ENCODE measurements around the gene CFAP74.

CFAP74 gene

DNA sequence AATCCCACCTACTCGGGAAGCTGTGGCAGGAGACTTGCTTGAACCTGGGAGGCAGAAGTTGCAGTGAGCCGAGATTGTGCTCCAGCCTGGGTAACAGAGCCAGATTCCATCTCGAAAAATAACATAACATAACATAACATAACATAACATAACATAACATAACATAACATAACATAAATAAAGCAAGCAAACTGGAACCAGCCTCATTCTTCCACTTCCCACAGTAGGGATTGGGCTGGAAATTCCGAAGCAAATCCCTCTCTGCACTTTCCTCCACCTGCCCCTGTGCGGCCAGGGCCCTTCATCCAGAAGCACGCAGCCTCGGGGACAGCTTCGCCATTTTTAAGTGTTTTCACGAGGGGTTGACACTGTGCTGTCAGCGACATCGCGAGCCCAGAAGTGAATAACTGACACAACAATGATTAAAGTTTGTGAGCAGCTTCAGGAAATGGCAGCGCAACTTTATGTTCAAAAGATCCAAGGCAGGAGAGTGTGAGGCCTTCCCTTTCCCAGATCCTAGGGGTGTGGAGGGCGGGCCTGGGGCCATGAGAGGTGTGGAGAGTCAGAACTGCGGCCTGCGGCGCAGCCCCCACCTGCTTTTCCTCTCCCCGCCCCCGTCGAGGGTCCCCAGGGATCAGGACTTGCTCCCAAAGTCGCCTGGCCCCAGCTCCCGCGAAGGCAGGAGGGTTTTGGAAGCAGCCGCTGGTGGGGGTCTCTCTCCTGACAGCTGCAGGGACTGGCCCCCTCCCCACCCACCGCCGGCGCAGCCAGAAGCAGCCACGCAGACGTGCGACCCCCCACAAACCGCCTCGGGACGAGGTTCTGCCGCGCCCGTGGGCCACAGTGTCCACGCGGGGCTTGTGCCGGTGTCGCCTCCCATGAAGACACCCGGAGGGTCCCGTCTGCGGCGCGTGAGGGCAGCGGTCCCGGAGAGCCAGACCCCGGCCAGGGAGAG, 14.9 kb upstream of the CFAP74 start:
- DNase-seq (ENCODE audit: low spot score), result no peak

DNA sequence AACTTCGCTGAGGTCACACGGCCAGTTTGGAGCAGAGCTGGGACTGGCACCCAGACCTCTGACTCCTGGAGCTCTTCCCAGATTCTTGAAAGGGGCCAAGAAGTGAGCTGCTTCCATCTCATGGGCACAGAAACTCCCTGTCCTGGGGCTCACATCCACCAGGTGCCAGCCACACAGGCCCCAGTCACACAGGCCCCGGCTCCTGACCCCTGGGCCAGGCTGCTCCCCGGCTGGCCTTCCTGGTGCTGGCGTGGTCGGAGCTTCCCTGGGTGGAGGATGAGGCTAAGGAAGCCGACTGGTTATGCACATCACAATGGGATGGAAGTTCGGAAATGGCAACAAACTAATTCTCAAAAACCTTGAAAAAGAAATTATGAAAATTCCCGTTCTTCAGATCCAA, 12.5 kb upstream of the CFAP74 start:
- DNase-seq (ENCODE audit: low spot score), result no peak

DNA sequence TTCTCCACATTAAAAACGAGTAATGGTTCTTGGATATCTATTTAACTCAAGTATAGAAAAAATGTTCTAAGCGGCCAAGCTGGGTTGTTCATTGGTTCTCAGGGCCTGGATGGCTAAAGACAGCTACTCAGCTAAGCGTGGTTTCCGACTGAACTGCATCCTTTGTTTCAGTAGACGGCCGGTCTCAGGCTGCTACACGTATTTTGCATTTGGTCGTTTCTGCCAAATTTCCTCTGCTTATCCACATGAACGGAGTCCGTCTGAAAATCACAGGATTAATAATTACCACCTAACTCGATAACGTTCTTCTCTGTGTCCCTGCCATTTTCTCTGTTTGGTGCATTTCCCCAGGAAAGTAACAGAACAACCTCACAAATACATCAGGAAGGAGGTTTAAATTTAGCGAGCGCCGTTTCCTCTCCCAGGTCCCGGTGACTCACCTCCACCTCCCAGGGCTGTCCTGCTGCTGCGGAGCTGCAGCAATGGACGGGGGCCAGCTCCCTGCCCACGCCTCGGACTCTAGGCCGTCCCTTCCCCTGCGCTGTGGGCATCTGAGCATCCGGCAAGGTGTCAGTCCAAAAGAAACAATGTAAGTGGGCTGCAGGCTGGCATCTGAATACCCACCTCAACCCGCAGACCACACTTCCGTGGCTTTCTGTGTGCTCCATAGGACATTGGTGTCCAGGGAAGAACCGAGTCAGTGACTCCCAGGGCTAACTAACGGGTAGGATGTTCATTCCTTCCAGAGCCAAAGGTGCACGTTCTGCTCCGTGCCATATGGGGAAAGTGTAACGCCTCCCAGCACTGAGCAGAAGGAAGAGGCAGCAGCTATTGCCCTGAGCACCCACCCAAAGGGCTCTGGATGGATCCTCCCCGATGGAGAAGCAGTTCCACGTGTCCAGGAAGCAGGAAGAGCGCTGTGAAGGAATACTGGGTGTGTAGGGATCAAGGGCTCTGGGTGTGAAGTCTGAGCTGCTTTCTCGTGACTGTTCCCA, 11.5 kb upstream of the CFAP74 start:
- no peak for DNase-seq (ENCODE audit: low spot score)

DNA sequence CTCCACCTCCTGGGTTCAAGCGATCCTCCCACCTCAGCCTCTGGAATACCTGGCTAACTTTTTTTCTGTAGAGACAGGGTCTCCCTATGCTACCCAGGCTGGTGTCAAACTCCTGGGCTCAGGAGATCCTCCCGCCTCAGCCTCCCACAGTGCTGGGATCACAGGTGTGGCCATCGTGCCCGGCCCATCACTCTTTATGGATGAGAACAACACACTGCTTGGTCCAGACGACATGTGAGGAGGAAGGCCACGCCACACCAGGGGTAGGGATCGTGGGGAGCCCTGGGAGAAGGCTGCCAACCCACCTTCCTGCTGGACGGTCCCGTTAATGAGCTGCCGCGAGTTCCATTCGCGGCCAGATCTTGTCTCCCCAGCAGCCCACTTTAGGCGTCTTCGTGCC, 10.6 kb upstream of the CFAP74 start:
- DNase-seq (ENCODE audit: low spot score), result no peak

DNA sequence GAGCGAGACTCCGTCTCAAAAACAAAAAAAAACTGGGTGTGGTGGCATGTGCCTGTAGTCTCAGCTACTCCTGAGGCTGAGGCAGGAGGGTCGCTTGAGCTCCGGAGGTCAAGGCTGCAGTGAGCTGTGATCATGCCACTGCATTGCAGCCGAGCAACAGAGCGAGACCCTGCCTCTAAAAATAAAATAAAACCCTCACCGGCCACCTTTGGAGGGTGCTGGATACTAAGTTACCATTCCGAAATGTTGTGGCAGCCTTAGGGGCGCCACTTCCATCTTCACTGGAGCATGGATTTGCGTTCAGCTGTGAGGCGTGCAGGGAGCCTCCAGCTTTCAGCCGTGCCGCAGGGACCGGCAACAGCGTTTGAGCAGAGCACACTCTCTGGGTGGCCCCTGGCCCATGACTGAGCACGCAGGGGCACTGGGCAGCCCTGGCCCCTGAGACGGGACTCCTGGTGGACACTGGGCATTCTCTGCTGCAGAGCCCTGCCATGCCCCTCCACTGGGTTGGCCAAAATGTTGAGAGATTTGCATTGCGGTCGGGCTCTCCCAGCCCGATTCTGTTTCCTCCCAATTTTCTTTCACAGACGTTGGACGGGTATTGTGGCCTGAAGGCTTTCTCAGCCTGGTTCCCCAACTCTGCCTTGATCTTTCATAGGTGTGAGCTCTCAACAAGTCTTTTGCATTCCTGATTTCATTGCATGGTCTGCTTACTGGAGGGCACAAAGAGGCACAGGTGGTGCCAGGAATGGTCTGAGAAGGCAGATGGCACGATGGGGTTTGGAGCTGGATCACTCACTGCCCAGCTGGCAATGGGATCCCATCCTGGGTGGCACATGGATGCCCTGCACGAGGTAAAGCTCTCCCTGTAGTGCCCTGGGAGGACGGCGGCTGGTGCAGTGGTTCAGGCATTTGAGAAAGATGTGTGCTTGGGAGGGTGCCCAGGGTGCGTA, 5.8 kb upstream of the CFAP74 start:
- no peak for DNase-seq (ENCODE audit: low spot score)

DNA sequence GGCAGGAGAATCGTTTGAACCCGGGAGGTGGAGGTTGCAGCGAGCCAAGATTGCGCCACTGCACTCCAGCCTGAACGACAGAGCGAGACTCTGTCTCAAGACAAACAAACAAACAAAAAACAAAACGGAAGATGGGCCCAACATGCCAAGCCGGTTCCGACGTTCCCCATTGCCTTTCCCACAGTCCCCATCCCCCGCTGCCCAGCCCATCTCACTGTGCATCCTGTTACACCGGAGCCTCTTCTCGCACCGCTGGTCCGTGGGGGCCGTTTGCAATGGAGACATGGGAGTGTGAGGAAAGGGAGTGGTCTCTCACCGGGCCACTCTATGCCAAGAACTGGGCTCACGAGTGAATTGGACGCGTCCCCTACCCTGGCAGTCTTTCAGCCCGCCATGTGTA, 1.3 kb upstream of the CFAP74 start:
- no peak for DNase-seq (ENCODE audit: low spot score)

DNA sequence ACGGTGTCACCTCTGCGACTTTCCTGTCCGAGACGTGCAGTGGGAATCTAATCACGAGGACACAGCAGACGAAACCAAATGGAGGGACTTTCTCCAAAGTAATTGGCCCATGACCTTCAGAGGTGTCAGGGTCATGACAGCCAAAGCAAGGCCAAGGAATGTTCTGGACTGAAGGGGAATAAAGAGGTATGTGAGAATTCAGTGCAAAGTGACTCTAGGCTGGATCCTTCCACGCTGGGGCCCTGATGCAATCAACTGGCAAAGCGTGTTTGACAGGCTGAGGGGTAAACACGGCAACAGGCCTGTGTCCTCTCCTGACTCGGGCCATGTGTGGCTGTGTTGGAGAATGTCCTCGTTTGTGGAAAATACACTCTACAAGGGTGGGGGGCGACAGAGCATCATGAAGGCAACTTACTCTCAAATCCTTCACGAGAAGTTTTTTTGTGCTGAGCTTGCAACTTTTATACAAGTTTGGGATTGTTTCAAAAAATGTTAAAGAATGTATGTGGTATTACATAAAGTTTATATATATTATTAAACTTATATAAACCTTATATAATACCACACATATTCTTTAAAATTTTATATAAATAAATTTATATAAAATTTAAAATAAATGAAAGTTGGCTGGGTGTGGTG, 1.7 kb downstream of the CFAP74 start:
- DNase-seq (ENCODE audit: low spot score), result no peak

DNA sequence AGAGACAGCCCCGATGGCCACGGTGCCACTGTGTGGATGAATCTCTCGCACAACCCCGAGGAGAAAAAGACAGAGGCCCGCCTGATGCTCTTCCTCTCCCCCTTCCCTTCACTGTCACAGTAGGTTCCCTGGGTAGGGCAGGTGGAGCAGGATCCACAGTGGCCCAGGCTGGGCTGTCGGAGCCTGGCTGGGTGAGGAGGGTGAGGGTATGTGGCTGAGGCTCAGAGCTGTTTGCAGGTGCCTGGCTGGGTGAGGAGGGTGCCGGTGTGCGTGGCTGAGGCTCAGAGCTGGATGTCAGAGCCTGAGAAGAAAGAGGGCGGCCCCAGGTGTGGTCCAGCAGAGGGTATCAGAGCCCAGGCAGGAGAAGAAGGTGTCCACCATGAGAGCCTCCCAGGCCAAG, 2.7 kb downstream of the CFAP74 start:
- no peak for DNase-seq (ENCODE audit: low spot score)

DNA sequence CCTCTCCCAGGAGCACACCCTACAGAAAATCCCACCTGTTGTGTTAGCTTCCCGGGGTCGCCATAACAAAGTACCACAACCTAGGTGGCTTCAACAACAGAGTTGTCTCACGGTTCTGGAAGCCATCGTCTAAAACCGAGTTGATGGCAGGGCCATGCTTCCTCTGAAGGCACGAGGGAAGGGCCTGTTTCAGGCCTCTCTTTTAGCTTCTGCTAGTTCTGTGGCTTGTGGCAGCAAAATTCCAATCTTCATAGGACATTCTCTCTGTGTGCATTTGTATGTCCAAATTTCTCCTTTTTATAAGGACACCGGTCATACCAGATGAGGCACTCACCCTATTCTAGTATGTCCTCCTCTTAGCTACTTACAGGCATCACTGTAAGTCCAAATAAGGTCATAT, 3.2 kb downstream of the CFAP74 start:
- DNase-seq (ENCODE audit: low spot score), result no peak

DNA sequence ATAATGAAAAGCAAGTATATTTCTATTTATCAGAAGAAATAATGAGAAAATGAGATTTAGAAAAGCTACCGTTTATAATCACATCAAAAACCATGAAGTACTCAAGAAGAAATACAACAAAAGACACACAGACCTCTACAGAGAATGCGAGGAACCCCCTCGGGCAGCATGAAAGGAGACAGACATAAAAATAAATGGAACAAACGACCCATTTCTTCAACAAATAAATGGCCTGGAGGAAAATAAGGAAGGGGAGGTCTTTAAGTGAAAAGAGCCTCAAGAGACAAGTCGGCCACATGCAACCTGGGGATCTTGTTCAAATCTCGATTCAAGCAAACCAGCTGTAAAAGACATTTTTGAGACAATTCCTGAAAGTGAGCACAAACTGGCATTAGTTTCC, 6.0 kb downstream of the CFAP74 start:
- no peak for DNase-seq (ENCODE audit: low spot score)

DNA sequence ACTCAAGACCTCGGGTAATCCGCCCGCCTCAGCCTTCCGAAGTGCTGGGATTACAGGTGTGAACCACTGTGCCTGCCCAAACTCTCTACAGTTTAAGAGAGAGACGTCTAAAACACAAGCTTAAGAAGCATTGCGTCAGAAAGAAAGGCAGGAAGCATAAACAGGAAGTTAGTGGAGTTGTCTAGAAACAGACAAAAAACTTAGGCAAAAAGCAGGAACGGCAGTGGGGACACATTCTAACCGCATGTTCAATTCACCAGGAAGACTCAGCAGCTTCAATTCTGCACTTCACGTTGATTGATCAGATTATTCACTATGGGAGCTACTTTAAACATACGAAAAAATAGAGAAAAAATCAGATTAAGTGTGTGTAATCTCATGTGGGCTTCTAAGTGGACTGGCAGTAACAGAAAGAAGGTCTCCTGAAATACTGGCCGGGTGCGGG, 7.4 kb downstream of the CFAP74 start:
- DNase-seq (ENCODE audit: low spot score), result no peak

DNA sequence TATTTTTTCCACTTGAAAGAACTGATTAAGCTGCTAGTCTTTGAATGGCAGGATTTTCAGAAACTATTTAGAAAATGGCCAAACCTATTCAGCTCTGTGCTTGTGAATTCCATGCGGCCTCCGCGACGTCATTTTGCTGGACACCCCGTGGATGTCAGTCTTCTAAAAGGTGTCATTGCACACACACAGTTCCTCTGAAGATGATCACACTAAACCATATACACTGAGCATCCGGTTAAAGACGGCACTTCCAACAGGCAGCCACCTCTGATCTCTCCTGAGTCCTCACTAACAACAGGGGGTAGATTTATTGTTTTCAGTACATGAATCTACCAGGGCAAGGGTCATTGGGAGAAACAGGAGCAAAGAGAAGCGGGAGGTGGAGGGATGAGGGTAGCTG, 9.1 kb downstream of the CFAP74 start:
- DNase-seq (ENCODE audit: low spot score), result no peak

DNA sequence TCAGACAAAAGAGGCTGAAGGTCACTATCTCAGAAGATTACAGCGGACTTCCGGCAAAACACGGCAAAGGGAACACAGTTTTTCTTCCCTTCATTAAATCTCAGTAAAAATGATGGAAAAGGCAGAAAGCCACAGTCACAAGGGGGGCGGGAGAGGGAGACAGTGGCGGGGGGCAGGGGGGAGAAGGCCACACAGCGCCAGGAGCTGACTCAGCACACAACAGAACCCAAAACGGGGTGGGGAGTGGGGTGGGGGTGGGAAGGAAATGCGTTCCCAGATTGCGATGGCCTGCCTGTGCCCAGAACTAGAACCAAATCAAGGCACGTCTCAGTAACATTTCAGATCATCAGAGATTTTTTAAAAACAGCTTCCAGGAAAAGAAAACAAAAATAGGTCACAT, 13.4 kb downstream of the CFAP74 start:
- no peak for DNase-seq (ENCODE audit: low spot score)

DNA sequence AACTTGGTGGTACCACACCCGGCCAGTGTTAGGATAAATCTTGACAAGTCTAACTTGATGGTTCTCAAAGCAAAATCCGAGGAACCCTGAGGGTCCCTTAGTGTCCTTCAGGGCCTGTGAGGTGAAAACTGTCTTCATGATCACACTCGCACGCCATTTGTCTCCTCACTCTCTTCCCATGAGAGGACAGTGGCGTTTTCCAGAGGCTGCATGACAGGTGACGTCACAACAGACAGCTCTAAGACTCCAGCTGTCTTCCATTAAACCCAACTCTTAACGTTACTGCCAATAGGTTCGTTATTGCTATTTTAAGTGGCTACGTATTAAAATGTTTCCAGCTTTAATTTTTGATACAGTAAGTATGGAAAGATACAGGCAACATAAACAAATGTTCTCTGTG, 13.8 kb downstream of the CFAP74 start:
- DNase-seq (ENCODE audit: low spot score), result peak; percentile 45

DNA sequence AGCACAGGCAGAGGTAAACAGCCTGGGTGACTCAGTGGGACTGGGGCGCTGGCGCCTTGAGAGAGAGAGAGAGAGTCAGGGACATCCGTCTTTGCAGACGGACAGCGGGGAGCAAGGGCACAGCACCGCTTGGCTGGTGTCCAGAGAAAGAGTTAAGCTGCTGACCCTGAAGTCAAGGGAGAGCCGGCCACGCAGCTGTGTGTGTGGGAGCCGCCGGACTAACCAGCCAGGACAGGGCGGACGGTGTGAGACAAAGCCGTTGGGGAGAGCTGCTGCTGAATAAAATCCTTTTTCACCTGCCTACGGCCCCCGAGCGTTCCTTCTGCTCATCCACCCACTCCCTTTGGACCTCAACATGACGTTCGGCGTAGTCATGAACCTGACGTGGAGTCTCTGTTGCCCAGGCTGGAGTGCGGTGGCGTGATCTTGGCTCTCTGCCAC, 14.5 kb downstream of the CFAP74 start:
- no peak for DNase-seq (ENCODE audit: low spot score)

DNA sequence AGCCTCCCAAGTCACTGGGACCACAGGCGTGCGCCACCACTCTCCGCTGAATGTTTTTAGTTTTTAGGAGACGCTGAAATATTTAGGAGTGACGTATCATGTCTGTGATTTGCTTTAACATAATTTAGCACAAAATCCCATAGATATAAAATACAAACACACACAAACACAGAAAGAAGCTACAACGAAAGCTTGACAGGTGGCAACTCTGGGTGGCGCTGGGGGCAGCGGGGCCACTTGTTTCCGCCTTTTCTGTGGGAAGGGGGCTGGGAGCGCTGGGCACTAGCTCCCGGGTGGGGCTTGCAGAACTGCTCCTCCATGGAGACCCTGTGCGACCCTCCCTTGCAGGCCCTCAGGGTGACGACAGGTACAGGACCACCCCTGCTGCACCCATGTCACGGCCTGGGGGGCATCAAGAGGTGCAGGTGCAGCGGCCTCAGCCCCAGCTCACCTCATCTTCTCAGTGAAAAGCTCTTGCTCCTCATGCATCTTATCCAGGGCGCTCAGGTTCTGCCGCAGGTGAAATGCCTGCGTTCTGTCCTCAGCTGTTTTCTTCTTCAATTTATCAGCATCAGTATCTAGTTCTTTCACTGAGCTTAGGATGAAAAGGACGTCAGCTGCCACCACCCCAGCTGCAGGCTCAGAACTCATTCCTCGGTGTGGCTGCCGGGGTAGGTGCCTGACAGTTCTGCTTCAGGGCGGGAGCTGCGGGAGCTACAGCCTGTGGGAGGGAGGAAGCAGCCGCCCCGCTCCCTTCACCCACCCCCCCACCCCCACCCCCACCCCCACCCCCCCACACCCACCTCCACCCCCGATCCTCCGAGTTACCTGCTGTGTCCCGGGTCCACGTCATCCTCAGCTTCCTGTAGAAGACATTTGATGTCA, 15.3 kb downstream of the CFAP74 start:
- DNase-seq (ENCODE audit: low spot score), result no peak

DNA sequence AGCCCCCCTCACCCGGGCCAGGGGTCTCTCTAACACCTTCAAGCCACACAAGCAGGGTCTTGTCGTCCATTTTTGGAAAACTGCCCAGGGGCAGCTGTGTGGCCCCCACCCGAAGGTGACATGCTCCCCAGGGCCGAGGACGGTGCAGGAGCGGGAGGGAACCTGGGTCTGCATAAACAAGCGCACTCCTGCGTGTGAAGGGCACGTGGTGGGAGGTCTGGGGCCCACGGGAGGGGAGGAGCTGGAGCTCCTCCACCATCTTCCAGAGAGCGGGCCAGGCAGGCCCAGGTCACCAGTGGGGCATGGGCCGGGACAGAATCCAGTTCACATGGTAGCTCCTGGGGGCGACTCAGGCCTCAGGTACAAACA, 16.5 kb downstream of the CFAP74 start:
- no peak for DNase-seq (ENCODE audit: low spot score)

DNA sequence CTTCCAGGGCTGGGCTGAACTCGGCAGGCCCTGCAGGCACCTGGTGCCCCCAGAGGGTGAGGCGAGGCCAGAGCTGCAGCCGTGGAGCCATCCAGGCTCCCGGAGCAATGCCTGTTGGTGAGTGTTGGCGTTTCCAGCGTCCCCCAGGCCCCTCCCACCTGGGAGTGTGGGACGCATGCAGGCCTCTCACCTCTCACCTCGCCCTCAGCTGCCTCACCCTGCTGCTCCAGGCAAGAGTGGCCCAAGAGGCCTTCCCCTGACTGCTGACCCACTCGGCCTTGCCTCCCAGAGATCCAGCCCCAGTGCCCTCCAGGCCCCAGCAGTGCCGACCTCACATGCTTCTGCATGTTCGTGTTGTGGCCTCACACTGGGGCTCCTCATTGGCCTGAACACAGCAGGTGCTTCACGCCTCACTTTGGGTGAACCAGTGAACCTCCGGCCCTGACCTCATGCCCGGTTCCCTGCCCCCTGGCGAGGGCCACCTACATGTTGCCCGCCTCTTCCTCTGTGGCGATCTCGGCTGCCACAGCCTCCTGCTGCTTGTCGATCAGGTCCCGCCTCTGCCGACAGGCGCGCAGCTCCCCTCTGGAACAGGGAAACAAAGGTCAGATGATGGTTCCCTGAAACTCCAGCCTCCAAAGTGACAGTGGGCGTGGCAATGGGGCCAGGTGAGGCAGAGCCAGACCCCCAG, 17.0 kb downstream of the CFAP74 start:
- DNase-seq (ENCODE audit: low spot score), result no peak

DNA sequence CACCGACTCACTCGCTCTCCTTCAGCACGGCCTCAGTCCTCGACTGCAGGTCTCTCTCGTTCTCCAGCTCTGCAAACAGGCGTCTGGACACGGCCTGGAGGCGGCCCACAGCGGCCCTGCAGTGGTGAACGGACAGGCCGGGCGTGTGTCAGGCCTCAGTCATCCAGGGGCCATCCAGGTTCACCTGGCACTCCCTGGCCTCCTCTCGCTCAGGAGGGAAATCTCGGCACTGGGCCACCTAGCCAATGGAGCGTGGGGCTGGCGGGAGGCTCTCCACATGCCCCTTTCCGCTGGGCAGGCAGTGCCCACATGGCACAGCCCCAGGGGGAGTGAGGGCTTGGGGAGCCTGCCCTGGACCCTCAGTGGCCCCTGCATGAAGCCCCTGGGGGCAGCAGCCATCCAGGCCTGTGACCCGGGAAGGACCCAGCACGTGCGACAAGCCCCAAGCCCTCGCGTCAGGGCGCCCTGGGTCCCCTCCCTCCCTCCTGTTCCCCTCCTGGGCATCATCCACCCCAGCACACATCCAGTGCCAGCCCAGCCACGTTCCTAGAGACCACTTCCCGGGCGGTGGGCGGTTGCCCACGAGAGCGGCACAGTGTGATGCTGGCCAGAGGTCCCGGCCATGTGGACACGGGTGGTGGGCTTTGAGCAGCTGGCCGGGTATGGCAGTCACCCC, 18.1 kb downstream of the CFAP74 start:
- no peak for DNase-seq (ENCODE audit: low spot score)

Measured in AG20443 (cell line).